ENCODE results near the gene BANP. TPM values are rescaled to one million over a fixed set of nuclear protein-coding genes. Genes with fewer than 3 reads are reported as not detected.

Gene BANP
- polyA plus RNA-seq, 1 of the 3 experiments (the other 2 are of a cell fraction), result 16.8 TPM

DNA sequence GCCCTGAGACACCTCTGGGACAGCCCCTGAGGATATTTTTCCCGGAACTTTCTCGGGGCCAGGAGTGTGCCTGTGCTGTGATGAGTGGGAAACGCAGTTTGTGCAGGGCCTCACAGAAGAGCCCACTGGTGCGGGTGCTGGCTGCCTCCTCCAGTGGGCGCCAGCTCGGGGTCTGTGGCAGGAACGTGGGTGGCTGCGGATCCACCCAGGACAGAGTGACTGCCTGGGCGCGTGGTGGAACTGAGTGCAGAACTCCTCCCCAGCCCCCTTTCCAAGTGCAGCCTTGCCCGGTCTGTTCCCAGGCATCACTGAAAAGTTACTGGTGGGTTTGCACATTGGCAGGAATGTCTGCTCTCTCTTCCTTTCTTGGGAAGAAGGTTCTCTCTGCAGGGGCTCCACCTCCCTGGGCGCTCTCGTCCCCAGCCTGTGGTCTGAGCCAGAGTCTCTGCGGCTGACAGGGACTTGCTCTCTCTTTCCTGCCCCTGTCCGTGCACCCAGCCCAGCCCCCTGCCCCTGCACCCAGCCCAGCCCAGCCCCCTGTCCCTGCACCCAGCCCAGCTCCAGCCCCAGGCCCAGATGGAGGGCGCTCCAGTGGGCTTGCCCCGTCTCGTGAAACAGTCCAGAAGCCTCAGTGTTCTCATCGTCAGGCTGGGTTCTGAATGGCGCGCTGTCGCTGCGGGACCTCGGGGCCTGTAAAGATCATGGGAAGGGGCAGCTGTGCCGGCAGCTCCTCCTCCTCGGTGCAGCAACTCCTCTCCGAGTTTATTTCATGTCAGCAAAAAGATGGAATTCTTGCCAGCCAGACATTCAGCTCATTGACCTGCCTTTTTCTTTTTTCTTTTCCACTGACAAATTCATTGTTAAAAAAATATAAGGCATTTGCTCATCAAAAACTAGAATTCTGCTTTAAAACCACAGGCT lies 117.5 kb downstream of the BANP start:
- H3K27ac ChIP-seq (ENCODE audit: low read depth in 2 of 2, low read length in 1 of 2), result no peak overlapping the region
- H3K4me3 ChIP-seq (ENCODE audit: low read depth in 2 of 2, low read length in 1 of 2), result no peak overlapping the region
- no peaks in the 10 kb centered on the region for H3K9me3 ChIP-seq
- ChIA-PET POLR2A (no interaction called here), CTCF (interaction anchor here (0.8 to 1.1 kb wide), 2 partner anchors 12 to 290 kb away, joined by 3 read pairs; no protein-coding TSS in a partner anchor)
- no peak for TF ChIP-seq EZH2phosphoT487 (IDR thresholded peaks at IDR 0.05; ENCODE audit: borderline replicate concordance, low read depth)
- TF ChIP-seq SMC3 (IDR thresholded peaks at IDR 0.05; ENCODE audit: low read depth, low read length), result no peak
- no peak for TF ChIP-seq MXI1 (IDR thresholded peaks at IDR 0.05; ENCODE audit: low read depth, low read length)
- no peak for TF ChIP-seq EP300 (IDR thresholded peaks at IDR 0.05; ENCODE audit: borderline replicate concordance in 1 of 2, low read depth in 1 of 2, low read length in 1 of 2)
- no peak for TF ChIP-seq TEAD4 (IDR thresholded peaks at IDR 0.05; ENCODE audit: borderline replicate concordance, insufficient read depth)
- no peak for TF ChIP-seq RFX5 (IDR thresholded peaks at IDR 0.05; ENCODE audit: low read length)
- TF ChIP-seq RCOR1 (IDR thresholded peaks at IDR 0.05; ENCODE audit: low read length), result no peak
- TF ChIP-seq FOXJ3 (CRISPR knock-in tag; IDR thresholded peaks at IDR 0.05), result no peak
- TF ChIP-seq TCF12 (IDR thresholded peaks at IDR 0.05), result no peak
- TF ChIP-seq CHD2 (IDR thresholded peaks at IDR 0.05; ENCODE audit: low read length, partially characterized antibody), result no peak
- no peaks in the 10 kb centered on the region for H3K9me2 ChIP-seq
- DNase-seq, result no peak
- H3K27me3 ChIP-seq (ENCODE audit: insufficient read depth), result no peaks in the 10 kb centered on the region
- H3K79me2 ChIP-seq (ENCODE audit: insufficient read depth), result no peaks in the 10 kb centered on the region
- H3F3A ChIP-seq (replicated peaks; ENCODE audit: insufficient read depth), result no peaks in the 10 kb centered on the region
- H3K36me3 ChIP-seq (replicated peaks in 1 of 2; ENCODE audit: control insufficient read depth in 1 of 2, insufficient read depth in 2 of 2, low read length in 1 of 2), result peaks cover 0 to 21% of the 10 kb centered on the region in 2 experiments
- peaks cover 0 to 12% of the 10 kb centered on the region in 2 experiments; a peak in 1 of 4 replicates for H3K4me1 ChIP-seq (ENCODE audit: control insufficient read depth in 1 of 2, insufficient read depth in 2 of 2, low read depth in 1 of 2, low read length in 1 of 2)
- no peak overlapping the region for H3K9ac ChIP-seq
- H2AFZ ChIP-seq (ENCODE audit: low read depth), result no peak overlapping the region
- no peak overlapping the region for H3K4me2 ChIP-seq
- 95% methylated on average over 16 of the region's 27 CpGs for WGBS (ENCODE audit: low lambda C conversion rate)
- H4K20me1 ChIP-seq (ENCODE audit: insufficient read depth), result no peaks in the 10 kb centered on the region

DNA sequence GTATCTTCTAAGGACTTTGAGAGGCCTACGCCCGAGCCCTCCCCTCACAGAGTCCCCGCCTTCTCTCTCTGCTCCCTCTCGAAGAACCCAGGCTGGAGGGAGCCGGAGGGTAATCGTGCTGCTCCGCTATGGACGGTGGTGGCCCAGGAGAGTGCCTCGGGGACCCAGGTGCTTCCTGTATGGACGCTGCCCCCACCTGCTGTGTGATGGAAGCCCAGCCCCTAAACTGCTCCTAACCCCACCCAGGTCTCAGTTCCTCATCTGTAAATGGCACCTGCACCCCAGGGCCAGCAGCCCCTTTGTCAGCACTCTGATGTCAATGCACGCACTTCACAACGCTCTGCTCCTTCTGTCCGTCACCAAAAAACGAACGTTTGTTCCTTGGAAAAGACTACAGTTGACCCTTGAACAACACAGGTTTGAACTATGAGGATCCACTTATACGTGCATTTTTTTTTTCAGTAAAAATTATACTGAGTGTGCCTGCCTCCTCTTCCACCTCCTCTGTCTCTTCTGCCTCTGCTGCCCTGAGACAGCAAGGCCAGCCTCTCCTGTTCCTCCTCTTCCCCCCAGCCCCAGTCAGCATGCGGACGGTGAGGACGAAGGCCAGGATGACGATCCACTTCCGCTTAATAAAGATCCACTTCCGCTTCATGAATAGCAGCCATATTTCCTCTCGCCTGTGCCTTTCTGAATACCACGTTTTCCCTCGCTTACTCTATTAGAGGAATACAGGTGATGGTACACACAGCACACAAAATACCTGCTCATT lies 118.3 kb downstream of the BANP start:
- no peak for DNase-seq
- Histone ChIP-seq H2AFZ (ENCODE audit: low read depth) (no peak overlapping the region), H3K27me3 (ENCODE audit: insufficient read depth) (no peaks in the 10 kb centered on the region), H3K9ac (no peak overlapping the region), H3K9me3 (no peaks in the 10 kb centered on the region), H3K4me3 (ENCODE audit: low read depth in 2 of 2, low read length in 1 of 2) (no peak overlapping the region), H4K20me1 (ENCODE audit: insufficient read depth) (no peaks in the 10 kb centered on the region), H3K4me1 (ENCODE audit: control insufficient read depth in 1 of 2, insufficient read depth in 2 of 2, low read depth in 1 of 2, low read length in 1 of 2) (peaks cover 0 to 4% of the 10 kb centered on the region in 2 experiments; a peak in 1 of 4 replicates), H3K4me2 (no peak overlapping the region), H3K27ac (ENCODE audit: low read depth in 2 of 2, low read length in 1 of 2) (no peak overlapping the region), H3K9me2 (no peaks in the 10 kb centered on the region), H3K36me3 (replicated peaks in 1 of 2; ENCODE audit: control insufficient read depth in 1 of 2, insufficient read depth in 2 of 2, low read length in 1 of 2) (peaks cover 0 to 19% of the 10 kb centered on the region in 2 experiments), H3F3A (replicated peaks; ENCODE audit: insufficient read depth) (no peaks in the 10 kb centered on the region), H3K79me2 (ENCODE audit: insufficient read depth) (no peaks in the 10 kb centered on the region)
- TF ChIP-seq RFX5 (IDR thresholded peaks at IDR 0.05; ENCODE audit: low read length) (no peak), ELF1 (IDR thresholded peaks at IDR 0.05) (no peak), EP300 (IDR thresholded peaks at IDR 0.05; ENCODE audit: borderline replicate concordance in 1 of 2, low read depth in 1 of 2, low read length in 1 of 2) (no peak), RXRA (IDR thresholded peaks at IDR 0.05; ENCODE audit: borderline replicate concordance, low read depth) (no peak), CHD2 (IDR thresholded peaks at IDR 0.05; ENCODE audit: low read length, partially characterized antibody) (no peak), SIN3A (IDR thresholded peaks at IDR 0.05; ENCODE audit: borderline replicate concordance, low read depth, low read length) (no peak), MXI1 (IDR thresholded peaks at IDR 0.05; ENCODE audit: low read depth, low read length) (no peak), POLR2AphosphoS5 (IDR thresholded peaks at IDR 0.05; ENCODE audit: low read depth, low read length) (no peak), GABPA (IDR thresholded peaks at IDR 0.05; ENCODE audit: low read depth) (no peak), TEAD4 (IDR thresholded peaks at IDR 0.05; ENCODE audit: borderline replicate concordance, insufficient read depth) (no peak), NFIC (IDR thresholded peaks at IDR 0.05; ENCODE audit: borderline replicate concordance) (no peak), FOXJ3 (CRISPR knock-in tag; IDR thresholded peaks at IDR 0.05) (no peak), MEF2A (IDR thresholded peaks at IDR 0.05; ENCODE audit: borderline replicate concordance, low read depth) (no peak)
- TF ChIP-seq, protein P1, sequence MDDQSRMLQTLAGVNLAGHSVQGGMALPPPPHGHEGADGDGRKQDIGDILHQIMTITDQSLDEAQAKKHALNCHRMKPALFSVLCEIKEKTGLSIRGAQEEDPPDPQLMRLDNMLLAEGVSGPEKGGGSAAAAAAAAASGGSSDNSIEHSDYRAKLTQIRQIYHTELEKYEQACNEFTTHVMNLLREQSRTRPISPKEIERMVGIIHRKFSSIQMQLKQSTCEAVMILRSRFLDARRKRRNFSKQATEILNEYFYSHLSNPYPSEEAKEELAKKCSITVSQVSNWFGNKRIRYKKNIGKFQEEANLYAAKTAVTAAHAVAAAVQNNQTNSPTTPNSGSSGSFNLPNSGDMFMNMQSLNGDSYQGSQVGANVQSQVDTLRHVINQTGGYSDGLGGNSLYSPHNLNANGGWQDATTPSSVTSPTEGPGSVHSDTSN (IDR thresholded peaks at IDR 0.05), result no peak
- TF ChIP-seq, protein P2, sequence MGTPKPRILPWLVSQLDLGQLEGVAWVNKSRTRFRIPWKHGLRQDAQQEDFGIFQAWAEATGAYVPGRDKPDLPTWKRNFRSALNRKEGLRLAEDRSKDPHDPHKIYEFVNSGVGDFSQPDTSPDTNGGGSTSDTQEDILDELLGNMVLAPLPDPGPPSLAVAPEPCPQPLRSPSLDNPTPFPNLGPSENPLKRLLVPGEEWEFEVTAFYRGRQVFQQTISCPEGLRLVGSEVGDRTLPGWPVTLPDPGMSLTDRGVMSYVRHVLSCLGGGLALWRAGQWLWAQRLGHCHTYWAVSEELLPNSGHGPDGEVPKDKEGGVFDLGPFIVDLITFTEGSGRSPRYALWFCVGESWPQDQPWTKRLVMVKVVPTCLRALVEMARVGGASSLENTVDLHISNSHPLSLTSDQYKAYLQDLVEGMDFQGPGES (IDR thresholded peaks at IDR 0.05; ENCODE audit: low read depth, low read length), result no peak
- TF ChIP-seq, protein P3, sequence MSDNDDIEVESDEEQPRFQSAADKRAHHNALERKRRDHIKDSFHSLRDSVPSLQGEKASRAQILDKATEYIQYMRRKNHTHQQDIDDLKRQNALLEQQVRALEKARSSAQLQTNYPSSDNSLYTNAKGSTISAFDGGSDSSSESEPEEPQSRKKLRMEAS (IDR thresholded peaks at IDR 0.05; ENCODE audit: low read depth), result no peak
- POLR2A ChIA-PET, result no interaction called here
- CTCF ChIA-PET, result no interaction called here
- WGBS (ENCODE audit: low lambda C conversion rate), result 94% methylated on average over 25 of the region's 25 CpGs
